ENCODE results near the gene VASH1.

- TF ChIP-seq, protein P1, sequence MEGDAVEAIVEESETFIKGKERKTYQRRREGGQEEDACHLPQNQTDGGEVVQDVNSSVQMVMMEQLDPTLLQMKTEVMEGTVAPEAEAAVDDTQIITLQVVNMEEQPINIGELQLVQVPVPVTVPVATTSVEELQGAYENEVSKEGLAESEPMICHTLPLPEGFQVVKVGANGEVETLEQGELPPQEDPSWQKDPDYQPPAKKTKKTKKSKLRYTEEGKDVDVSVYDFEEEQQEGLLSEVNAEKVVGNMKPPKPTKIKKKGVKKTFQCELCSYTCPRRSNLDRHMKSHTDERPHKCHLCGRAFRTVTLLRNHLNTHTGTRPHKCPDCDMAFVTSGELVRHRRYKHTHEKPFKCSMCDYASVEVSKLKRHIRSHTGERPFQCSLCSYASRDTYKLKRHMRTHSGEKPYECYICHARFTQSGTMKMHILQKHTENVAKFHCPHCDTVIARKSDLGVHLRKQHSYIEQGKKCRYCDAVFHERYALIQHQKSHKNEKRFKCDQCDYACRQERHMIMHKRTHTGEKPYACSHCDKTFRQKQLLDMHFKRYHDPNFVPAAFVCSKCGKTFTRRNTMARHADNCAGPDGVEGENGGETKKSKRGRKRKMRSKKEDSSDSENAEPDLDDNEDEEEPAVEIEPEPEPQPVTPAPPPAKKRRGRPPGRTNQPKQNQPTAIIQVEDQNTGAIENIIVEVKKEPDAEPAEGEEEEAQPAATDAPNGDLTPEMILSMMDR (IDR thresholded peaks at IDR 0.05), result no peak
- no peak for TF ChIP-seq POLR2AphosphoS5 (IDR thresholded peaks at IDR 0.05)
- TF ChIP-seq POLR2A (IDR thresholded peaks at IDR 0.05; ENCODE audit: low read depth), result no peak
Measured at GRCh38 chr14:76762411-76763095, 1.3 kb downstream of the VASH1 start.

Measured in esophagus muscularis mucosa (tissue), 3 donors.